Lower leg skin (tissue), 3 donors: ENCODE data around the gene PTOV1.

Experiments used
- CTCF ChIP-seq, 3 donors: fragments of 450-650 bp; IDR thresholded peaks; one replicate each; pipeline ENCODE4 v1.5.1; 2016; ENCODE audit warnings: antibody characterized with exemption in 3 of 3, mild to moderate bottlenecking in 3 of 3, moderate library complexity in 2 of 3
- POLR2A ChIP-seq, 2 donors: fragments of 450-650 bp; IDR thresholded peaks; one replicate each; pipeline ENCODE4 v1.6.1; 2016 to 2017; ENCODE audit warnings: antibody characterized with exemption in 2 of 2, mild to moderate bottlenecking in 1 of 2, moderate library complexity in 1 of 2

DNA sequence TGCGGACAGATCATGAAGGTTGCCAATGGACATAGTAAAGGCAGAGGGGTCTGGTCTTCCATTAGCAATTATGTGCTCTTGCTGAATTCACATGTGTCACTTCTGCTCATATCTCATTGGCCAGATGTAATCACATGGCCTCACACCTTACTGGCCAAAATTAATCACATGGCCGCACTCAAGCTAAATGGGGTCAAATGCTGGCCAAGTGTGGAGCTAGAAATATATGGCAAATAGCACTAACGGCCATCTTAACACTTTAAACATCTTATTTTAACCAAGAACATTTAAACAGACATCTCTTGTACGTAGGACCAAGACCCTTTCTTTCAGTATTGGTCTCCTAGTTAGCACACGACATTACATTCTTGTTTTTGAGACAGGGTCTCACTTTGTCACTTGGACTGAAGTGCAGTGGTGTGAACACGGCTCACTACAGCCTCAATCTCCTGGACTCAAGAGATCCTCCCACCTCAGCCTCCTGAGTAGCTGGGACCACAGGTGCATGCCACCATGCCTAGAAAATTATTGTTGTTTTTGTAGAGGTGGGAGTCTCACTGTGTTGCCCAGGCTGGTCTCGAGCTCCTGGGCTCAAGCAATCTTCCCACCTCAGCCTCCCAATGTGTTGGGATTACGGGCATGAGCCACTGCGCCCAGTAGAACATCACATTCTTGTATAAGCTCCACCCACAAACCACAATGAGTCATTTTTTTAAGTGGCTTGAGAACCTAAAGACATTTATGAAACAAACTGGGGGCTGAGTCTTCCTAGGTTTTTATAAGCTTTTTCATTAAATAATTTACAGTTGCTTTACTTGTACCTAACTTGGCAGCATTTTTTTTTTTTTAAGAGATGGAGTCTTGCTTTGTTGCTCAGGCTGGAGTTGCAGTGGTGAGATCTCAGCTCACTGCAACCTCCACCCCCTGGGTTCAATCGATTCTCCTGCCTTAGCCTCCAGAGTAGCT lies 2.9 kb upstream of the PTOV1 start:
- TF ChIP-seq CTCF (IDR thresholded peaks at IDR 0.05), result no peak
- TF ChIP-seq POLR2A (IDR thresholded peaks at IDR 0.05), result no peak
